Measurements from ENCODE around the gene C1orf232.

Gene C1orf232

GRCh38 chr1:26180010-26180506 is 11.3 kb upstream of the C1orf232 start:
- DNase-seq (ENCODE audit: low read depth): no peak
- TF ChIP-seq, protein P1, sequence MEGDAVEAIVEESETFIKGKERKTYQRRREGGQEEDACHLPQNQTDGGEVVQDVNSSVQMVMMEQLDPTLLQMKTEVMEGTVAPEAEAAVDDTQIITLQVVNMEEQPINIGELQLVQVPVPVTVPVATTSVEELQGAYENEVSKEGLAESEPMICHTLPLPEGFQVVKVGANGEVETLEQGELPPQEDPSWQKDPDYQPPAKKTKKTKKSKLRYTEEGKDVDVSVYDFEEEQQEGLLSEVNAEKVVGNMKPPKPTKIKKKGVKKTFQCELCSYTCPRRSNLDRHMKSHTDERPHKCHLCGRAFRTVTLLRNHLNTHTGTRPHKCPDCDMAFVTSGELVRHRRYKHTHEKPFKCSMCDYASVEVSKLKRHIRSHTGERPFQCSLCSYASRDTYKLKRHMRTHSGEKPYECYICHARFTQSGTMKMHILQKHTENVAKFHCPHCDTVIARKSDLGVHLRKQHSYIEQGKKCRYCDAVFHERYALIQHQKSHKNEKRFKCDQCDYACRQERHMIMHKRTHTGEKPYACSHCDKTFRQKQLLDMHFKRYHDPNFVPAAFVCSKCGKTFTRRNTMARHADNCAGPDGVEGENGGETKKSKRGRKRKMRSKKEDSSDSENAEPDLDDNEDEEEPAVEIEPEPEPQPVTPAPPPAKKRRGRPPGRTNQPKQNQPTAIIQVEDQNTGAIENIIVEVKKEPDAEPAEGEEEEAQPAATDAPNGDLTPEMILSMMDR (IDR thresholded peaks at IDR 0.05; ENCODE audit: low read length, missing control alignments): no peak
- H3K4me3 ChIP-seq (replicated peaks; ENCODE audit: low read depth, low read length): no peak overlapping the region

DNA sequence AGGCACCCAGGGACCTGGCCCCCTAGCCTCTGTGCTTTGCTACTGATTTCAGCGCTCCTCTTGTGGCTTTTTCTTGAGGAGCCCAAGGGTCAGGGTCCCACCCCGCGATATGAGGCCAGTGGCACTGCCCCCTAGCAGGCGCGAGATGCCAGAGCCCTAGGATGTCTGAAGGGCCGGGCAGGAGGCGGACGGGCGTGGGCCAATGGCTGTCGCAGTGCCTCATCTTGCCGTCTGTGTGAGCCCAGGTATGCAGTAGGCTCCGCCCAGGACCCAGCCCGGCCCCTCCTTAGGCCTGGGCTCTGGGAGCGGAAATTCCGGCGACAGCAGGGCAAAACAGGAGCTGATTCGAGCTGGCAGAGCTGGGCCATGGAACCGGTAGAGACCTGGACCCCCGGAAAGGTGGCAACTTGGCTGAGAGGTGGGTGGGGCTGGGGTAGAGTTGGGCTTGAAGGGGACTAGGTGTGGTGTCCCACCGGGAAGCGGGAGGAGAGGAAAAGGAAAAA is 8.5 kb upstream of the C1orf232 start, which contains the start of gene CNKSR1:
TSS of gene CNKSR1 (plus strand) at position 310 of the 503 bp plus-strand sequence. CDS start at position 367, 57 bp downstream.
- DNase-seq (ENCODE audit: low read depth): no peak
- TF ChIP-seq, protein P1 (IDR thresholded peaks at IDR 0.05; ENCODE audit: low read length, missing control alignments): no peak
- no peak within 1 kb of the TSS for H3K4me3 ChIP-seq (replicated peaks; ENCODE audit: low read depth, low read length)

DNA sequence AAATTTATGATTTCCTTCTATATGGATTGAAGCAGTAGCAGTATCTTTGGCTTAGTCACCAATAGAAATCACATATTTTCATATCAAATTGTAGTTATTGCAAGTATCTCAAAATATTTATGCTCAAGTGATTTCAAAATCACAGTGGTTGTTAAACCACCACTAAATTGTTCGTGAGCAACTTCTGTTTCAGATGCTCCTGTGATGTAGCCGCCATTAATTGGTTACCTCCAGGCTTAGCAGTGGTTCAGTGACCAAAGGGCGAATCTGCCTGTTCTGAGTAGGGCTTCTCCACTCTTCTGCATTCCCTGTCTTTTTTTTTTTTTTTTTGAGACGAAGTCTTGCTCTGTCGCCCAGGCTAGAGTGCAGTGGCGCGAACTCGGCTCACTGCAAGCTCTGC is 6.6 kb upstream of the C1orf232 start:
- no peak for DNase-seq (ENCODE audit: low read depth)
- TF ChIP-seq, protein P1 (IDR thresholded peaks at IDR 0.05; ENCODE audit: low read length, missing control alignments): no peak
- H3K4me3 ChIP-seq (replicated peaks; ENCODE audit: low read depth, low read length): no peak overlapping the region

- peak within 1 kb of the TSS; percentile 83 for H3K4me3 ChIP-seq (replicated peaks; ENCODE audit: low read depth, low read length)
- TF ChIP-seq, protein P1 (IDR thresholded peaks at IDR 0.05; ENCODE audit: low read length, missing control alignments): no peak
- DNase-seq (ENCODE audit: low read depth): no peak
Measured at GRCh38 chr1:26171084-26172072, 2.6 kb upstream of the C1orf232 start, which contains the start of gene ZNF593OS. Gene ZNF593OS (minus strand): TSS chr1:26171832. CDS start chr1:26171661, 171 bp downstream.

GRCh38 chr1:26170472-26170821 is 1.7 kb upstream of the C1orf232 start:
- no peak for DNase-seq (ENCODE audit: low read depth)
- peak overlapping the region; percentile 83 for H3K4me3 ChIP-seq (replicated peaks; ENCODE audit: low read depth, low read length)
- TF ChIP-seq, protein P1 (IDR thresholded peaks at IDR 0.05; ENCODE audit: low read length, missing control alignments): no peak

DNA sequence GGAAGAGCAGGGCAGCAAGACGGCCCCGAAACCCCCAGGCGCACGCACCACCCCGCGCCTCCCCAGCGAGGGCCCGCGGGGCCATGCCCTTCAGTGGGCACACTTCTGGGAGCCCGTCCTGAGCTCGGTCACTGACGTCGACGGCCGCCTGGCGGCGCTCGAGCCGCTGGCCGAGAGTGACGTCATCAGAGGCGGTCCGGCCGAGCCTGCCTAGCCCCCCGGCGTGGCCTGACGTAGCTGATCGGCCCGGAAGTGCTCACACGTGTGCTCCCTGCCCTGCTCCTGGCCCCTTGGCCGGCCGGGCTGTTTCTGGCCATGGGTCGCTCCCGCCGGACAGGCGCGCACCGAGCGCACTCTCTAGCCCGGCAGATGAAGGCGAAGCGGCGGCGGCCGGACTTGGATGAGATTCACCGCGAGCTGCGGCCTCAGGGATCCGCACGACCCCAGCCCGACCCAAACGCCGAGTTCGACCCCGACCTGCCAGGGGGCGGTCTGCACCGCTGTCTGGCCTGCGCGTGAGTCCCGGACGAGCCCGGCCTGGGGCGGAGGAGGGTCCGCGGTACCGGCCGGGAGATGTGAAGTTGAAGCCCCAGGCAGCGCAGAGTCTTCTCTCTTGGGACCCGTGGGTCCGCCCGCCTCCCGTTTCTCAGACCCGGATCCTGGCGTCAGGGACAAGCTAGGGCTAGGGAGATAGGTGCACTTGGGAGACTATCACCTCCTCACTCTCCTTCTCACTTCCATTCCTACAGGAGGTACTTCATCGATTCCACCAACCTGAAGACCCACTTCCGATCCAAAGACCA is 1.1 kb upstream of the C1orf232 start, which contains the start of gene ZNF593:
TSS of gene ZNF593 (plus strand) at position 240 of the 803 bp plus-strand sequence. CDS start at position 316, 76 bp downstream.
- DNase-seq (ENCODE audit: low read depth): peak; percentile 93
- TF ChIP-seq, protein P1 (IDR thresholded peaks at IDR 0.05; ENCODE audit: low read length, missing control alignments): peak; percentile 72
- H3K4me3 ChIP-seq (replicated peaks; ENCODE audit: low read depth, low read length): peak within 1 kb of the TSS; percentile 83

Measured in fibroblast of pulmonary artery (primary cell).